A204.1 (cell line): ENCODE measurements around the gene DYNC2LI1.

Source experiments
- FAIRE-seq: peaks from 2 replicates; lab custom pipeline; 2012; peaks lifted over from hg19 to GRCh38; lab: Jason Lieb, UNC

DYNC2LI1 gene

DNA sequence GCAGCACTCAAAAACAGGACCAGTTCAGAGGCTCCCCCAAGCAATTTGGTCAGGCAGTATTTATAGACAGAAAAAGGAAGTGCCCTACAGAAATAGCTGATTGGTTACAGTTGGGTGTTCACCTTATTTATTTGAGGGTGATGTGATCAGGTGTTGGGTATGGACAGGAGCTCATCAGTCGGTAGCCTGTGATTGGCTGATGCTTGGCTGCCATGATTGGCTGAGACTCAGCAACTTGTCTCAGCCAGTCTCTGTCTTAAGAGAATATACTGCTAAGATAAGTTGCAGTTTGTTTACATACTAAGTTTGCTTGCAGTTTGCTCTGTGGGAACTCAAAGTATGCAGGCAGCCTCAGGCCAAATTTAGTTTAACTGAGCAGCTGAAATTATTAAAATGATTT, 74.4 kb downstream of the DYNC2LI1 start:
- FAIRE-seq, result no peak

DNA sequence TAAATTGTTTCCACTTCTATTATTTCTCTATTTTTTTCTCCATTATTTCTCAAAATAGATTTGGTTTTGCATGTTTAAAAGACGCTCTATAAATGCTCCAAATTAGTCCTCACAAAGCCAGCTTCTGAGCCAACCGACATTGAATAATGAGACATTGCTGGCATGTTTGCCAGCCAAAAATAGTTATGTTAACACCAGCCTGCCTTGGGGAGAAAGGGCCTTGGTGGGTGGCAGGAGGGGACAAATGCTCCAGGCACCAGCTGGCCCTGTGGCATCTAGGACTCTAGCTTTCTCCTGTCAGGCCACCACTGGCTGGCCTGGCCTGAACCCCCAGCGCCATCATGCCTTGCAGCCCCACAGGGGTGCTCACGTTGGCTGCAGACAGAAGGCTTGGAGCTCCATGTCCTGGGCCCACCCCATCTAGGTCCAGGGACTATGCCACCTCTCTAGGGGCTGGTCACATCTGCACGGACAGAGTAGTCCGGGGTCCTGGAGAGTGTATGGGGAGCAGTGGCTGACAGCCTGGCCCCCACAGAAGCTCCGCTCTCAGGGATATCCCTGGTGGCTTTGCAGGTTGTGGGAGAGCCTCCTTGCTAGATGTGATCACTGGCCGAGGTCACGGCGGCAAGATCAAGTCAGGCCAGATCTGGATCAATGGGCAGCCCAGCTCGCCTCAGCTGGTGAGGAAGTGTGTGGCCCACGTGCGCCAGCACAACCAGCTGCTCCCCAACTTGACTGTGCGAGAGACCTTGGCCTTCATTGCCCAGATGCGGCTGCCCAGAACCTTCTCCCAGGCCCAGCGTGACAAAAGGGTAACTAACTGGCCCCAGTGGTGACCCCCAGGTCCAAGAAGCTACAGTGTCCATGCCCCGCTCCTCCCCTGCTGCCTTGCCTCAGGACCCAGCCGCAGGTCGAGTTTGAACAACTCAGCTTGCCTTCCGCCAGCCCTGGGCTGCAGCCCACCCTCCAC, 77.5 kb downstream of the DYNC2LI1 start:
- FAIRE-seq, result no peak

DNA sequence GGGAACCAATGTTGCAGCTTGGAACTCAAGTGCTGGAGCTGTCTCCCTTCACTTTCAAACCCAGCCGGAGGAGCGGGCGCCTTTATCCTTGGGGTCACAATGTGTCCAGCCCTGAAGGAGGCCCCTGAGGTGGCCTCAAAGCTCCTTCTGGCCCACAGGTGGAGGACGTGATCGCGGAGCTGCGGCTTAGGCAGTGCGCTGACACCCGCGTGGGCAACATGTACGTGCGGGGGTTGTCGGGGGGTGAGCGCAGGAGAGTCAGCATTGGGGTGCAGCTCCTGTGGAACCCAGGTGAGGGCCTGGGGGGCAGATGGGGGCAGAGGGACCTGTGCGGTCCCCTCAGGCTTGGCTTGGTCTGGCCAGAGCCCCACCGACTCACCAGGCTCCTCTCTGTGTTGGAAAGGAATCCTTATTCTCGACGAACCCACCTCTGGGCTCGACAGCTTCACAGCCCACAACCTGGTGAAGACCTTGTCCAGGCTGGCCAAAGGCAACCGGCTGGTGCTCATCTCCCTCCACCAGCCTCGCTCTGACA, 78.4 kb downstream of the DYNC2LI1 start:
- FAIRE-seq, result no peak

DNA sequence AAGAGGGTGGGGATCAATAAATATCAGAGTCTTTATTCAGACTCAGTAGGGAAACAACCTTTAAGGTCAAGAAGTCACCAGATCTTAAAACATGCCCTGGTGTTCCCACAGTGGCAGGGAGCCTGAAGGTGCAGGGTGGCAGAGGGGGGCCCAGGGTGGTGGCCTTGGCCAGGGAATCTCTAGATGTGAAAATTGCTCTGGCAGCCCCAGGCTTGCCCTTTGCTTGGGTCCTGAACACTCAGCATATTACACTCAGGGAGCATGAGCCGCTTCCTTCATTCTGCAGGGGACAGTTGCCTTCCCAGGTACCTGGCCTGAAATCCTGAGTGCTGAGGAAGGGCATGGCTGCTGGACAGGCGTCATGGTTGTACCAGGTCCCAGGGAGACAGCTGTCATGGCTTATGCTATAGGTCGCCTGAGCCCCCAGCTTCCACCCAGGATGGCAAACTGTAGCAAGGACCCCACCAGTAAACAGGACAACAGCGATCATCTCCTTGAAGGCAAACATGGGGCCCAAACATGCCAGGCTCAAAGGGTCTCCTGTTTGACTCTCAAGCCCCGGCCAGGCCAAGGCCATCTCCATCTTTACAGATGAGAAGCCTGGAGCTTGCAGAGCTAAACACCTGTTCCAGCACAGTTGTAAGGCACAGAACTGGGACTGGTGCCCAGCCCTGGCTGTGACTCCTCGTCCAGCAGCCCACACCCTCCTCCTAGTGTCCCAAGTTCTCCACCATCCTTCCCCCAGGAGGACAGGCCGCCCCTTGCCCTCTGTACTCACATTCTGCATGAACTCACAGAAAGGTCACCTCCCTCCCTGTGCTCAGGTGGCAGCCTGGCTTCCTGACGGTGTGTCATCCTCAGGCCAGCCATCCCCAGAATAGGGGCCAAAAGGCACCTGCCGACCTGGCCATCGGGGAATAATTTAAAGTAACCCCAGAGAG, 79.6 kb downstream of the DYNC2LI1 start:
- FAIRE-seq, result no peak

DNA sequence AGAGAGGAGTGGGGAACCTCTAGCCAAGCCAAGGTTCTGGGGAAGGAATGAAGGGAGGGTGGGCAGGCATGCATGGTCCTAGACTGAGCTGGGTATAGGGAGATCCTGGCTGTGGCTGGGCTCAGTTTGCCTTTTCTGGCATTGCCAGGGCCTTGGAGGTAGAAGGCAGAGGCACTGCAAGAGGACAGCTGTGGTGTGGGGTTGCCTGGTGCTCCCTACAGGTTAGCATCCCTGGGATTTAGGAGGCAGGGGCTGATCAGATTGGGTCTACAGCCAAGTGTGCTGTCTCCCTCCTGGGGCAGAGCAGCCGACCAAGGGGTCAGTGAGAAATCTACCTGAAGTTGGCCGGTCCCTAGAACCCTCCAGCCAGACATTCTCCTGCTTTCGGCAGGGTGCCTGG, 80.8 kb downstream of the DYNC2LI1 start:
- FAIRE-seq, result no peak

DNA sequence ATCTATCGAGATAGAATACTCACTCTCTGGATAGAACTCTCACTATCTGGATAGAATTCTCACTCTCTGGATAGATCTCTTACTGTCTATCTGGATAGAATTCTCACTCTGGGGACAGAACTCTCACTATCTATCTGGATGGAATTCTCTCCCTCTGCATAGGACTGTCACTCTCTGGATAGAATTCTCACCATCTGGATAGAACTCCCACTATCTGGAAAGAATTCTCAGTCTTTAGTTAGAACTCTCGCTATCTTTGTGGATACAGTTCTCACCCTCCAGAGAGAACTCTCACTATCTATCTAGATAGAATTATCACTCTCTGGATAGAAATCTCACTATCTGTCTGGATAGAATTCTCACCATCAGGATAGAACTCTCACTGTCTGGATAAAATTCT, 81.5 kb downstream of the DYNC2LI1 start:
- no peak for FAIRE-seq
